Activated naive CD8-positive, alpha-beta T cell (primary cell): Measurements from ENCODE around the gene AFF3.
"Not testable (repeated sequence)": the region's sequence is repeated elsewhere in the genome, so short reads cannot be mapped to it uniquely, and the experiment has no call there.

Experiments
- H3K27ac Mint-ChIP-seq: one replicate; pipeline ENCODE4 v1.8.0; 2021; ENCODE audit warnings: mixed read lengths
- H3K27me3 Mint-ChIP-seq: one replicate; pipeline ENCODE4 v1.8.0; 2021; ENCODE audit warnings: mixed read lengths
- H3K36me3 Mint-ChIP-seq: one replicate; pipeline ENCODE4 v1.8.0; 2021; ENCODE audit warnings: mixed read lengths
- H3K4me1 Mint-ChIP-seq: one replicate; pipeline ENCODE4 v1.8.0; 2021; ENCODE audit warnings: low read depth, mixed read lengths
- H3K4me3 Mint-ChIP-seq: one replicate; pipeline ENCODE4 v1.8.0; 2021; ENCODE audit warnings: mild to moderate bottlenecking, mixed read lengths
- H3K9me3 Mint-ChIP-seq: one replicate; pipeline ENCODE4 v1.8.0; 2021; ENCODE audit warnings: low read depth, mixed read lengths

Gene AFF3

GRCh38 chr2:99762714-99763113, 379.7 kb downstream of the AFF3 start:
- Mint-ChIP-seq H3K4me1 (no peaks in the 10 kb centered on the region), H3K27ac (no peak overlapping the region), H3K4me3 (no peak overlapping the region), H3K9me3 (no peaks in the 10 kb centered on the region), H3K27me3 (no peaks in the 10 kb centered on the region), H3K36me3 (no peaks in the 10 kb centered on the region)

GRCh38 chr2:99757611-99758114, 384.7 kb downstream of the AFF3 start:
- no peaks in the 10 kb centered on the region for H3K4me1 Mint-ChIP-seq
- H3K4me3 Mint-ChIP-seq = no peak overlapping the region
- no peaks in the 10 kb centered on the region for H3K27me3 Mint-ChIP-seq
- H3K36me3 Mint-ChIP-seq = no peaks in the 10 kb centered on the region
- no peak overlapping the region for H3K27ac Mint-ChIP-seq
- H3K9me3 Mint-ChIP-seq = no peaks in the 10 kb centered on the region

DNA sequence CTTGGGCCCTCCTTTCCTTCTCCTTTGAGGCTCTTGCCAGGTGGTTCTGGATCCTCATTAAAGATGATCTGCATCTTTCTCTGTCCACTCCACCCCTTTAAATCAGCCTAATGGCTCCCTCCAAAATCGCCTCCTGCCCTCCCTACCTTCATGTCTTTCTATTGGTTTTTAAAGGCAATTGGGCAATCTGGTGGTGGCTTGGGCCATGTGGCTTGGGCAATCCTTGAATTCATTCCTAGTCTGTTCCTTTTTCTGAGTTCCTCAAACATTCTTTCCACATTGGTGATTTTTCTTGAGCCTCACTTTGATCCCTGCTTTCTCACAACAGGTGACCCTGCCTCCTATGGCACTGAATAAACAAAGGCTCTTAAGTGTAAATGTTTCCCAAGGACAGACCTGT, 386.3 kb downstream of the AFF3 start:
- Mint-ChIP-seq H3K27ac (no peak overlapping the region), H3K36me3 (no peaks in the 10 kb centered on the region)

GRCh38 chr2:99754210-99754609, 388.2 kb downstream of the AFF3 start:
- Mint-ChIP-seq H3K4me3 (no peak overlapping the region), H3K4me1 (no peaks in the 10 kb centered on the region), H3K27me3 (no peaks in the 10 kb centered on the region), H3K27ac (no peak overlapping the region), H3K9me3 (no peaks in the 10 kb centered on the region), H3K36me3 (no peaks in the 10 kb centered on the region)

More for the DNA sequence above, 386.3 kb downstream of the AFF3 start:
- Mint-ChIP-seq H3K4me1 (no peaks in the 10 kb centered on the region), H3K9me3 (no peaks in the 10 kb centered on the region), H3K4me3 (no peak overlapping the region), H3K27me3 (no peaks in the 10 kb centered on the region)

- Mint-ChIP-seq H3K27ac (no peak overlapping the region), H3K27me3 (no peaks in the 10 kb centered on the region), H3K9me3 (no peaks in the 10 kb centered on the region), H3K4me1 (no peaks in the 10 kb centered on the region), H3K36me3 (no peaks in the 10 kb centered on the region), H3K4me3 (no peak overlapping the region)
These were observed 388.9 kb downstream of the AFF3 start for GRCh38 chr2:99753505-99753904.

DNA sequence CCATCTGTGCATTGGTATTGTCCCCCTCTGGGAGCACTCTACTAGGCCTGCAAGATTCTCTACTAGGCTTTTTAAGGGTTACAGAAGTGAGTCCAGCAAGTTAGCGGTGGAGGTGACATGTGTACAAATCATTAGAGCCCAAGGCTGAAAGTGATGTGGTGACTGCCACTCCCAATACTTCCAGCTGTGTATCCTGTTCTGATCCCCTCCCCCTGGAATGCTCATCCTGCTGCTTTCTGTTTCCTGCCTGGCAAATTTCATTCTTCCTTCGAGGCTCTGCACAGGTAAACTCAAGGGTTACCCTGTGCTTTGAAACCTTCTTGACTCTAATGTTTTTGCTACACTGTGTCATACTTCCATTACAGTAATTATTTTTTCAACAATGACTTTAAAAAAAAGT, 394.0 kb downstream of the AFF3 start:
- Mint-ChIP-seq H3K36me3 (no peaks in the 10 kb centered on the region), H3K27me3 (no peaks in the 10 kb centered on the region), H3K9me3 (no peaks in the 10 kb centered on the region), H3K4me1 (no peaks in the 10 kb centered on the region), H3K4me3 (no peak overlapping the region), H3K27ac (no peak overlapping the region)

- Mint-ChIP-seq H3K36me3 (no peaks in the 10 kb centered on the region), H3K4me3 (no peak overlapping the region), H3K27ac (no peak overlapping the region), H3K4me1 (no peaks in the 10 kb centered on the region), H3K27me3 (no peaks in the 10 kb centered on the region), H3K9me3 (no peaks in the 10 kb centered on the region)
These were observed 394.5 kb downstream of the AFF3 start for GRCh38 chr2:99747842-99748241.

- H3K27ac Mint-ChIP-seq = no peak overlapping the region
- H3K4me1 Mint-ChIP-seq = no peaks in the 10 kb centered on the region
- no peaks in the 10 kb centered on the region for H3K36me3 Mint-ChIP-seq
- no peak overlapping the region for H3K4me3 Mint-ChIP-seq
- H3K9me3 Mint-ChIP-seq = no peaks in the 10 kb centered on the region
- H3K27me3 Mint-ChIP-seq = no peaks in the 10 kb centered on the region
These were observed 399.2 kb downstream of the AFF3 start for GRCh38 chr2:99743146-99743545.

GRCh38 chr2:99737537-99737936, 404.9 kb downstream of the AFF3 start:
- no peaks in the 10 kb centered on the region for H3K36me3 Mint-ChIP-seq
- H3K4me1 Mint-ChIP-seq = no peaks in the 10 kb centered on the region
- H3K27me3 Mint-ChIP-seq = no peaks in the 10 kb centered on the region
- H3K27ac Mint-ChIP-seq = no peak overlapping the region
- H3K9me3 Mint-ChIP-seq = no peaks in the 10 kb centered on the region
- H3K4me3 Mint-ChIP-seq = no peak overlapping the region

- no peak overlapping the region for H3K27ac Mint-ChIP-seq
- H3K27me3 Mint-ChIP-seq = no peaks in the 10 kb centered on the region
- H3K36me3 Mint-ChIP-seq = no peaks in the 10 kb centered on the region
- H3K9me3 Mint-ChIP-seq = no peaks in the 10 kb centered on the region
- H3K4me3 Mint-ChIP-seq = no peak overlapping the region
- no peaks in the 10 kb centered on the region for H3K4me1 Mint-ChIP-seq
These were observed 406.6 kb downstream of the AFF3 start for GRCh38 chr2:99735753-99736152.

- H3K27ac Mint-ChIP-seq, H3K9me3 Mint-ChIP-seq, H3K36me3 Mint-ChIP-seq, H3K4me3 Mint-ChIP-seq, H3K4me1 Mint-ChIP-seq, H3K27me3 Mint-ChIP-seq: not testable (repeated sequence)
These were observed 407.1 kb downstream of the AFF3 start for GRCh38 chr2:99735314-99735713.

DNA sequence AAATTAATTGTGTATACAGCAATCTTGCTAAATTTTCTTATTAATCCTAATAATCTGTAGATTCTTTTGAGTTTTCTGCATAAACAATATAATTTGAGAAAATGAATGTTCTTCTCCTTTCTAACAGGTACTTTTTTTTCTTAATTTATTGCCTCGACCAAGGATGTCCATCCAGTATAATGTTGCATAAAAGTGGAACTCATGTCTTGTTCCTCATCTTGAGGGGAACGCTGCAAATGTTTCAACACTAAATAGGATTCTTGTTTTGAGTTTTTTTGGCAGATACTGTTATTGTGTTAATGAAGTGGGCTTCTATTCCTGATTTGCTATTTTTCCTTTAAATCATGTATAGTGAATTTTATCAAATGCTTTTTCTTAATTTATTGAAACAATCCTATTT, 408.2 kb downstream of the AFF3 start:
- Mint-ChIP-seq H3K4me1 (no peaks in the 10 kb centered on the region), H3K9me3 (no peaks in the 10 kb centered on the region), H3K4me3 (no peak overlapping the region), H3K36me3 (no peaks in the 10 kb centered on the region), H3K27ac (no peak overlapping the region), H3K27me3 (no peaks in the 10 kb centered on the region)

- Mint-ChIP-seq H3K36me3 (no peaks in the 10 kb centered on the region), H3K27ac (no peak overlapping the region), H3K4me1 (no peaks in the 10 kb centered on the region), H3K4me3 (no peak overlapping the region), H3K27me3 (no peaks in the 10 kb centered on the region), H3K9me3 (no peaks in the 10 kb centered on the region)
These were observed 413.0 kb downstream of the AFF3 start for GRCh38 chr2:99729104-99730025.

- H3K36me3 Mint-ChIP-seq = no peaks in the 10 kb centered on the region
- H3K4me1 Mint-ChIP-seq = no peaks in the 10 kb centered on the region
These were observed 414.2 kb downstream of the AFF3 start for GRCh38 chr2:99728166-99728565.

GRCh38 chr2:99727199-99727598, 415.2 kb downstream of the AFF3 start:
- Mint-ChIP-seq H3K4me3 (no peak overlapping the region), H3K4me1 (no peaks in the 10 kb centered on the region), H3K36me3 (peaks cover 2% of the 10 kb centered on the region), H3K27ac (no peak overlapping the region), H3K27me3 (no peaks in the 10 kb centered on the region), H3K9me3 (peaks cover 3% of the 10 kb centered on the region)

More at GRCh38 chr2:99728166-99728565, 414.2 kb downstream of the AFF3 start:
- Mint-ChIP-seq H3K27ac (no peak overlapping the region), H3K9me3 (no peaks in the 10 kb centered on the region), H3K4me3 (no peak overlapping the region), H3K27me3 (no peaks in the 10 kb centered on the region)

DNA sequence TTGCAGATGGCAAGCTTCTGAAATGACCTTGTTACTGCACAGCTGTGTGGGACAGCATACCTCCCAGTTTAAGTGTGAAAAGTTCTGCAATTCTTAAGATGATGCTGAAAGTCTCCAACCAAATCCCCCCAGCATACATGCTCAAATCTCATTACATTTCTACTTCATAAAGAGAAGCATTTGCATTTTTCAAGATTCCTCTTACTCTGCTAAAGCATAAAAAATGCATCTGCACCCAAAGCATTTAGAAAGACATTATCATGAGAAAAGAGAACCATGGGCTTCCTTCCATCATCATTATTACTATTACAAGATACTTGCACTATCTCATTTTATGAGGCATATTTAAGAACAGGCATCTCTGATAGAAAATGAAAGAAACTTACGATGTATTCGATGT, 415.7 kb downstream of the AFF3 start:
- no peaks in the 10 kb centered on the region for H3K4me1 Mint-ChIP-seq
- no peak overlapping the region for H3K4me3 Mint-ChIP-seq
- peaks cover 8% of the 10 kb centered on the region for H3K9me3 Mint-ChIP-seq
- no peaks in the 10 kb centered on the region for H3K27me3 Mint-ChIP-seq
- peaks cover 4% of the 10 kb centered on the region for H3K36me3 Mint-ChIP-seq
- H3K27ac Mint-ChIP-seq = no peak overlapping the region
